NB4 (cell line): ENCODE results near the gene WDR7.

Experiments used
- CTCF ChIP-seq: IDR thresholded peaks from one replicate; pipeline ENCODE4 v1.5.1; 2012; ENCODE audit warnings: low read depth, low read length
- POLR2A ChIP-seq: IDR thresholded peaks from 2 replicates; pipeline ENCODE4 v1.6.1; 2011; ENCODE audit warnings: mild to moderate bottlenecking; ENCODE audit not compliant: insufficient read length; ENCODE audit errors: extremely low read depth

- TF ChIP-seq POLR2A (no peak), CTCF (no peak)
Observed at GRCh38 chr18:56835331-56835730, 184.2 kb downstream of the WDR7 start.
